Measurements from ENCODE around the gene PEX11G.

Gene PEX11G

DNA sequence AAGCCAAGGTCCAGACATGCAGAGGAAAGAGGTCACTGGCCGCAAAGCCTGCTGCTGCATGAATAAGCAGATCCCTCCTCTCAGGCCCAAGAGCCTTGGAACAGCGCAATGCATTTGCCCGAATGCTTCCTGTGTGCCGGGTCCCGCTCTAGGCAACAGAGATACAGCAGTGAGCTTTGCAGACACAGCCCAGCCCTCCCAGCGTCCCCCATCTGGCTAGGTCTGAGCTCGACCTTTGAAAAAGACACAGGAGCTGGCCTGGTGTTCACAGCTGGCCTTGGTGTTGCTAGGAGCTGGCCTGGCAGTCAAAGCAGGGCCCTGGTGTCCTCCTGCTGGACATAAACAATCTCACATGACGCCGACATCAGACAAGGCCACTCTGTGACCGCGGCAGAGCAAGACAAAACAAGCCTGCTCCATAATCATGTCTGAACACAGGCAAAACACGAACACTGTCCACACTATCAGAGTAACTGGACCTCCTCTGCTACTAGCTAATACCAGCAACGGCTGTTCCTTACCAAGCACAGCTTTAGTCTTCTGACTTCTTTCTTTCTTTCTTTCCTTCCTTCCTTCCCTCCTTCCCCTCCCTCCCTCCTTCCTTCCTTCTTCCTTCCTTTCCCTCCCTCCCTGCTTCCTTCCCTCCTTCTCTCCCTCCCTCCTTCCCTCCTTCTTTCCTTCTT is 5.7 kb upstream of the PEX11G start:
- DNase-seq (ENCODE audit: low spot score) = no peak

DNA sequence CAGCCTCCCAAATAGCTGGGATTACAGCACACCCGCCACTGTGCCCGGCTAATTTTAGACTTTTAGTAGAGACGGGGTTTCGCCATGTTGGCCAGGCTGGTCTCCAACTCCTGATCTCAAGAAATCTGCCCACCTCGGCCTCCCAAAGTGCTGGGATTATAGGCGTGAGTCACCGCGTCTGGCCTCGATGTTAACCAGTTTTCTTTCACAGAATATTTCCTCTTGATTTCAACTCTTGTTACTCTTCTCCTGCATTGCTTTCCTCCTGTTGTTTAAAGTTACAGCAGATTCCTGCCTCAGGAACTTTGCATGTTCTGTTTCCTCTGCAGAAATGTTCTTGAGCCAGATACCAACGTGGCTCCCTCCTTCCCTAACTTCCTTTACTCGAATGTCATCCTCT is 3.7 kb upstream of the PEX11G start:
- no peak for DNase-seq (ENCODE audit: low spot score)

DNA sequence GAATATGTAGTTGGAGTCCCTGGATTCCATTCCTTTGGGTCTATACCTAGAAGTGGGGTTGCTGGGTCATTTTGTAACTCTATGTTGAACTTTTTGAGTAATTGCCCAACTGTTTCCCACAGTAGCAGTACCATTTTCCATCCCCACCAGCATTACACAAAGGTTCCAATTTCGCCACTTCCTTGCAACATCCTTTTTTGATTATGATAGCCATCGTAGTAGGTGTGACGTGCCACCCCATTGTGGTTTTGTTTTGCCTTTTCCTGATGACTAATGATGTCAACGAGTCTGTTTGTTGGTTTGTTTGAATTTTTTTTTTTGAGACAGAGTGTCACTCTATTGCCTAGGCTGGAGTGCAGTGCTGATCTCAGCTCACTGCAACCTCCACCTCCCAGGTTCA is 3.3 kb upstream of the PEX11G start:
- no peak for DNase-seq (ENCODE audit: low spot score)

DNA sequence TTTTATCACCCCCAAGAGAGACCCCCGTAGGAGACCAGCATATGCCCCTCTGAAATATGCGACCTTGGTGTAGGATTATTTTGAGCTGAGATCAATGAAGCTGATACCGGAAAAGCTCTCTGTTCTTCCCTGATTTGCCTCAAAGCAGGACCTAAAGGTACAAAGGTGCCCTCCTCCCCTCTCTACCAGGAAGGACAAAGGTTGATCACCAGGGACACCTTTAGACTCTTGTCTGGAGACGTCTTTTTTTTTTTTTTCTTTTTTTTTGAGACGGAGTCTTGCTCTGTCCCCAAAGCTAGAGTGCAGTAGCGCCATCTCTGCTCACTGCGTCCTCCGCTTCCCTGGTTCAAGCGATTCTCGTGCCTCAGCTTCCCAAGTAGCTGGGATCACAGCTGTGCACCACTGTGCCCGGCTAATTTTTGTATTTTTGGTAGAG is 792 bp upstream of the PEX11G start:
- DNase-seq (ENCODE audit: low spot score) = no peak

DNA sequence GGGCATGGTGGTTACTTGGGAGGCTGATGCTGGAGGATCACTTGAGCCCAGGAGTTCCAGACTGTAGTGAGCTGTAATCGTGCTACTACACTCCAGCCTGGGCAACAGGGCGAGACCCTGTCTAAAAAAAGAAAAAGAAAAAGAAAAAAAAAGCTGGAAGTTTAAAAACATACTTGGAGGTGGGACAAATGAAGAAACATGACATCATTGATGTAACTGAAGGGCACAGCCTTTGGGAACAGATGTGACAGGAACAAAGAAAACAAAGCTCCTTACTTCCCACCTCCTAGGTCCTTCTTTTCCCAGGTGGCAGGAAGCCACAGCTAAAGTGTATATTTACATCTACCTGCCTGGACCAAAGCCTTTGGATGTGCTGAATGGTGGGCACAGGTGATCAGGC is 1.9 kb downstream of the PEX11G start:
- no peak for DNase-seq (ENCODE audit: low spot score)

DNA sequence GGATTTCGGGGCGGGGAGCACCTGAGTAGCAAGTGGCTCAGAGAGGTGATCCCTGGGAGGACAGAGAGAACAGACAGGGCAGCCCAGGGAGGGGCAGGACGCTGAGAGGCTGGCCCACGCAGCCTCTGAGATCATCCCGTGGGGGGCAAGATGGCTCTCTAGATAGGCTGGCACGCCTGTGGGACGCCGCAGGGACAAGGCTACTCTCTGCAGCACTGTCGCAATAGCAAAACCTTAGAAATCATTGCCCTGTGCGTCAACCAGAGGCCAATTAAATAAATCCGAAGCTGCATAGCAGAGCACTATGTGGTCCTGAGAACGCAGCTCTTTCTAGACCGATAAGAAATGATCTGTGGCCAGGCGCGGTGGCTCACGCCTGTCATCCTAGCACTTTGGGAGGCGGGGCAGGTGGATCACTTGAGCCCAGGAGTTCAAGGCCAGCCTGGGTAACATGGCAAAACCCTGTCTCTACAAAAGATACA is 5.1 kb downstream of the PEX11G start:
- DNase-seq (ENCODE audit: low spot score) = no peak

DNA sequence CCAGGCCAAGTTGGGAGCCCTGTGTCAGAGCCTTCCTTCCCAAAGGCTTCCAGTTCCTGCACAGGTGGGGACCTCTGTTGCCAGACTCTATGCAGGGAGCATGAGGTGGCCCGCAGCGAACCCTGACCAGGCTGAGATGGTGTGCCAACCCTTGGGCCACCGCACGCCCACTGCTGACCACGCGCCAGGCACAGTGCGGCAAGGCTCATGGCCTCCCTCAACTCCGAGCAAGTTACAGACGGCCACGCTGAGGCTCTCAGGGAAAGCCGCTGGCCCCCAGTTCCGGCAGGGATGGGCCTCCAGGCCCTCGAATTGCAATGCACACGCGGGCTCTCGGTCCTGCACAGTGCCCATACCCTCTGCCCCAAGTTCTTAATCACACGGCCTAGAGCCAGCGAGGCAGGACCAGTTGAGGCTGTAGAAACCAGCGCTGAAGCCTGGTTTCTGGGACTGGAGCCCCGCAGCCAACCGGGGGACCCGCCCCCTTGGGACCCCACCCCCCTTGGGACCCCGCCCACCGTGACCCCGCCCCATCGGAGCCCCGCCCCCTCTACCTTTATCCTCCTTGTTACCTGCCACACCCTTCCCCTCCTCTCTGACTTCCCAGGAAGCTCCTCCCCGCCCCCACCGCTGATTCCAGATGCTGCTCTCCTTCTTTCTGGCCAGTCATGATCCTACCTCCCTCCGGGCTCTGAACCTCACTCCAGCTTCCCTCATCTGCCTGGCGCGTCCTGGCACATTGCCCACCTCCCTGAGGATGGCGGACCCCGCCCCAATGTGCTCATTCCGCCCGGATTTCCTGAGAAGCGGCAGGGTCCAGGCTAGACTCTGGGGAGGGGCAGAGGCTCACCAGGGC is 6.0 kb downstream of the PEX11G start:
- DNase-seq (ENCODE audit: low spot score) = no peak

DNA sequence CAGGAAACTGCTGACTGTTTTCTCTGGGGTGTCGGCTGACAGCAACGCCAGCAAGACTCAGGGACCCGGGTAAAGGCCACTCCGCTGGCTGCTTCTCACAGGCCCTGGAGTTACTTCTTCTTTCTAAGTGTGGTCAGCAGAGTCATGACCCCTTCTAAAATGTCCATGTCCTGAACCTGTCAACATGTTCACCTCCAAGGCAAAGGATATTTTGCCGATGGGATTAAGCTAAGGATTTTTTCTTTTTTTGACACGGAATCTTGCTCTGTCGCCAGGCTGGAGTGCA is 7.9 kb downstream of the PEX11G start:
- no peak for DNase-seq (ENCODE audit: low spot score)

DNA sequence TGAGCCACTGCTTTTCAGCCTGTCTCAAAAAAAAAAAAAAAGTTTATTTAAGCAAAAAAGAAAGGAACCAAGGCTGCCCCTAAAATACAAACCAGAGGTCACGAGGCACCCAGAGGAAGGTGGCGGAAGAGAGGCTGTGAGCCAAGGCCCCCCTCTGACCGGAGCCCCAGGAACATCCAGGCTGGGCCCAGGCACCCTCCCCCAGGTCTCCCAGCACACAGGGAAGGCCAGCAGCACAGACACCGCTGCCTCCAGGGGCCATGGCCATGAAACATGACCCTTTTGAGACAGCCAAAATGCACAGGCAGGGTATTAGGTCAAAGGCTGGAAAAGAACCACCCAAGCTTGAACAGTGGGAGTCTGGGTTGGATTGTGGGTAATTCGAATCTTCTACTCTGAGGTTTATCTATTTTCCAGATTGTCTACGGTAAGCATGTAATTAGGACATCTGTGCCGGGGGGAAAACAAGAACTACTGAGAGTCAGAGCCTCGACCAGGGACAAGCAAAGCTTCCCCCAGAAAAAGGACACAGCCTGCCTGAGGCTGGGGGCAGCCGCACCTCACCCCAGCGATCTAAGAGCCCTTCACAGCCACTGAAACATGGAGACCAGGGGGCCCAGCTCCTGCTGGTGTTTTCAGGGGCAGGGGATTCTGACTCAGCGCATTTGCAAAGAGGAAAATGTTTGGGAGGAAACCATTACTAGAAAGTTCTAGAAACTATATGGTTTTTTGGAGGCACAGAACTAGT is 8.4 kb downstream of the PEX11G start:
- DNase-seq (ENCODE audit: low spot score) = no peak

DNA sequence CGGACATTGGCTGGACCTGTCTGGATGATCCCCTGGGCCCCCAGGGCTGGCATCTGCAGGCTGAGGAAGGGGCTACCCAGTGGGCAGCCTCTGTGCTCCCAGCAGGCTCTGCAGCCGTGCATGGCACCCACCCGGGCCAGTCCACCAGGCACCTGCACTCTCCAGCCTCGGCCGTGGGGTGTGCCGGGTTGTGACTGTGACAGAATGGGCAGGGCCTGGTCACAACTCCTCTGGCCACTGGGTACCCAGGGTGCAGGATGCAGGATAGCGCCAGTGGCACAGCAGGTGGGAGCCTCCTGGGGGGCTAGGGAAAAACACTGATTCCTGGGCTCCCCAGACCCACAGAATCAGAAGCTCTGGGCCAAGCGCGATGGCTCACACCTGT is 10.0 kb downstream of the PEX11G start:
- no peak for DNase-seq (ENCODE audit: low spot score)

DNA sequence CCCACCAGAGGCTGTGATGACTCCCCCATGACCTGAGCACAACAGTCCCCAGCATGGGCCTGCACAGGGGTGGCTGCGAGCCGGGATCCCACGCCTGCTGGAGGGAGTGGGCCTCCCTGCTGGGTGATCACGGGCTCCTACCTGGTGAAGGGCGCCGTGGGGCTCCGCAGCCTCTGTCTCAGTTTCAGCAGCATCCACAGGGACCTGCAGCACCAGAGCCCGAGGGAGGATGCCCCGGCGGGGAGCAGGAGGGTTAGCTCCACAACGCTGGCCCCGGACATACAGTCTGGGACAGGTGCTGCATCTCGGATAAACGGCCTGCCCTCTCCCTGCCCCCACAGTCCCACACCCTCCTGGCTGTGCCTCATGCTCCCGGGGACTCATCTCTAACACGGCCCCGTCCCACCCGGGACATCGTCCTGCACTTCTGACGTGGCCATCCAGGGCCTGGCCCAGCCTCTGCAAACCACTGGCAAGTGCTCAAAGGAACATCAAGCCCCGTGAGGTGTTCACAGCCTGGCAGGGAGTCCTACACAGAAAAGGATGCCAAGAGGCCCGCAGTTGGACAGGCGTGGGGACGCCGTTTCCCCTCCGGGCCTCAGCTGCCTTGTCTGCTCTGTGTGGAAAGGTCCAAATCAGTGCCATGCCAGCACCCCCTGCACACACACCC is 10.5 kb downstream of the PEX11G start:
- DNase-seq (ENCODE audit: low spot score) = no peak

DNA sequence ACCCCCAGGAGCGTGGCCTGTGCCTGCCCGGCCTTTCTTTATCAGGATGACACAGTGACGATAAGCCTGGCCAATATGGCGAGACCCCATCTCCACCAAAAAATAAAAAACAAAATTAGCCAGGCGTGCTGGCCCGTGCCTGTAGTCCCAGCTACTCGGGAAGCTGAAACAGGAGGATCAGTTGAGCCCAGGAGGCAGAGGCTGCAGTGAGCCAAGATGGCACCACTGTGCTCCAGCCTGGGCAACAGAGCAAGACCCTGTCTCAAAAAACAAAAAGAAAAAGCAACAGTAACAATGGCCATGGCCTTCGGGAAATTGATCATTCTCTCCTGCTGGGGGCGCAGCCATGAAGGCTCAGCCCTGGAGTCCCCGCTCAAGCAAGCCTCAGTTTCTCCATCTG is 11.1 kb downstream of the PEX11G start:
- no peak for DNase-seq (ENCODE audit: low spot score)

DNA sequence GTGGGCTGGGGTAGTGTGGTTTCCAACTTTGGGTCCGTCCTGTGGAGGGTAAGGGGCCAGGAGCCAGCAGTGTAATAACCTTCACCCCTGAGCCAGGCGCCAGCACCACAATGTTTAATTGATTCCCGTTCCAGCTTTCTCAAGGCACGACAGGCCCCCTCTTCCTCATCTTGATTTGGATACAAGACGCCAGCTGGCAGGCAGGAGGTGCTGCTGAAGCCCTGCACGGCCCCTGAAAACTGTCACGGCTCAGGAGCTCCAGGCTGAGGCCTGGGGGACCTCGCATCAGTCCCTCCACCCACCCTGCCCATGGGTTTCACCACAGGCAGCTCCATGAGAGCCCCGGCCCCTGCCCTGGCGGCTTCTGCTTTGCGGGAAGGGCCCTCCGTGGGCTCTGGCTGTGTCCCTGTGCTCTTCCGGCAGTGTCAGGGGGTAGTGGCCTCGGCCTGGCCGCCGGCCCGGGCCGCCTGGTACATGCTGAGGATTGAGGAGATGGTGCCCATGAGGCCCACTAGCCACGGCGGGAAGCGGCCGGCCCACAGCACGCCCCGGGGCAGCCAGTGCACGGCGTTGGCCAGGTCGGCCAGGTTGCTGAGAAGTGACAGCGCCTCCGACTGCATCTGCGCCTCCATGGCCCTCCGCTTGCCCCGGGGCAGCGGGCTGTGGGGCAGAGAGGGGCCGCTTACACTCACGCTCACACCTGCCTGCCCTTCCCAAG is 11.9 kb downstream of the PEX11G start:
- no peak for DNase-seq (ENCODE audit: low spot score)

DNA sequence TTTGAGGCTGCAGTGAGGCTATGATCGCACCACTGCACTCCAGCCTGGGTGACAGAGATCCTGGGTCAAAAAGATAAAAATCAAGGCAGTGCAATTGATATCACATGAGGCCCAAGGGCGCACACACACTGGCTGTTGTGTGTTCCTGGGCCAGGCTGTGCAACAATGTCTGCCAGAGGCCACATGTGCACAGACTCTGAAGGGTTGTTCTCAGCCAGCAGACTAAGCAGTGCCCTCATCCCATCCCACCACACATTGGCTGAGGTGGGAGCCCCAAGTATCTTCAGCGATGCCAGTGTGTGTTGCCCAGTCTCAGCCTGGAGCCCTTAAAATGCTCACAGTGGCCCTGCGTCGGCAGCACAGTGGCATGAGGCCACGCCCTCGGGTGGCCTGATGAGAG is 12.6 kb downstream of the PEX11G start:
- DNase-seq (ENCODE audit: low spot score) = no peak

DNA sequence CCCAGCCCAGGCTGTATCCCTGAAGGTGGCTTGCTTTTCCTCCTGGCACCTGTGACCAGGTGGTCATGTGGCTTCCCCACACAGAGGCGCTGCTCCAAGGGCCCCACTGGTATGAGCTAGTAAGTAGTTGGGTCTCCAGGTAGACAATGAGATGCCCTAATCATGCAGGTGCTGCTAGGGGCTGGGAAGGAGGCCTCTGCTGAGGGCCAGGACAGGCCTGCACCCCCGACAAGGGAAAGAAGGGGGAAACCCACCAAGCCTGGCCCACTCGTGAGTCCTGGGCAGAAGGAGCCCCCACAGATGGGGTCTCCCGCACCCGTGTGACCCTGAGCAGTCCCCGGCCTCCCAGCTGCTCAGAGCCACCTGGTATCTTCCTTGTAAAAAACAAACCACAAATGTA is 13.2 kb downstream of the PEX11G start:
- no peak for DNase-seq (ENCODE audit: low spot score)

DNA sequence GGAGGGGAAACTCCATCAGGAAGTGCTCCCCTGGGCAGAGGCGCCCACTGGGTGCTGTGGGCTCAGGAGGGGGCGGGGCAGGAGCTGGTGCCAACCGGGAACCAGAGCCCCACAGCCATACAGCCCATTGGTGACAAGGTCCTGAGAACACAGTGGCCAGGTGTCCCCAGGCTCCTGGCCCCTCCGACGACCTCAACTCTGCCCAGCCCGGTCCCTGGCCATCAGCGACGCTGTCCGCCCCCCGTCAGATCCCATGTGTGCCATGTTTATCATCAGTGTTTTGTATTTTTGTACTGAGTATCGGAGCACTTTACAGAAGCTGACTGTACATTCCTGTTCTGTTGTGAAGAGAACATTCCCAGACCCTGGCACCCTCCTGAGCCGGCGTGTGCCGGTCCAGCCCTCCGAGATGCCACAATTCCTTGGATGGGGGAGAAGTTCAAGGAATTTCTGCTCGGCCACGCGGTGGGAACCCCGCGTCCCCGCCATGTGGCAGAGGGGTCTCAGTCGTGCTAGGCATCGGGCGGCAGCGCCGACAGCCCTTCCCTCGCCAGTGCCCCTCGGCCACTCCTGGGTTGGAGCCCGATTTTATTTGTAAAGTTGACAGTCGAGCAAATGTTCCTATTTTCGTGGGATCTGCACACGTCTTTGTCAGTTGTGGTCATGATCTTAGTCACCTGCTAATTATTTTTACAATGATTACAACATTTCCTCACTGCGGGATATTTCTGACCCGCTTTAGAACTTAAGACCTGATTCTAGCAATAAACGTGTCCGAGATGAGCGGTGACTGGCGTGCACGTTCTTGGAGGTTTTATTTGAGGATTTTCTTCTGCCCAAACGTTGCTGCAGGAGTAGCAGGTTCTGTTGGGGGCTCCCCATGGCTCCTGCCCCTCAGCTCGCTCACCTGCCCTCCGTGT is 16.9 kb downstream of the PEX11G start:
- DNase-seq (ENCODE audit: low spot score) = no peak

DNA sequence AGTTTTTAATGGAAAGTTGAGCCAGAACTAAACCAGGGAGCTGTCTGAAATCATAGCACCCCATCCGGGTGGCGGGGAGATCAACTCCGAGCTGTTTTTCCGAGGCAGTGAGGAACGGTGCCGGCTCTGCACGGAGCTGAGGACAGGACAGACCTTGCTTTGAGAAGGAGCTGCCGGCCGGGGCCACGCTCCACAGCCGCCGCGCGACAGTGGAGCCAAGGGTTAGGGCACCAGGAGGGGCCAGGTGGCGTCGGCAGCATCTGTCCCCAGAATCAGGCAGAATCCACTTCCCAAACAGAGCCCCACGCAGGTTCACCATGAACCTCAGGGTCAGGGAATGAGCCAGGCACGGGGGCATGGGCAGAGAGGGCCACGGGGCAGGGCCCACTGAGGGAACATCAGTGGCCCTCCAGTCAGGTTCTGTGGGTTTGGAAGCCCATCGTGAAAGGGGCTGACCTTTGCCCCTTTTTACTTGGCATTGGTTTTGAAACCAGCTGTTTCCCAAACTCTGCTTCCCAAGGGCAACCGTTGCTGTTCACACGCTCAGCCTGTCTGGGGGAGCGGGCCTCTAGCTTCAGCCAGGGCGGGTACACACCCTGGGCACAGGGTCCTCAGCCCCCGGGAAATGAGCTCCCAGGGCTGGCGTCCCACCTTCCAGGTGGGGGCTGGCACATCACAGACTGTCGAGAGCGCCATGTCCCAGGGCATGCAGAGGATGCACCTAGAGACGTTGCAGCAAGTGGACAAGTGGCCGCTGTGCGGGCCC is 18.1 kb downstream of the PEX11G start:
- no peak for DNase-seq (ENCODE audit: low spot score)

DNA sequence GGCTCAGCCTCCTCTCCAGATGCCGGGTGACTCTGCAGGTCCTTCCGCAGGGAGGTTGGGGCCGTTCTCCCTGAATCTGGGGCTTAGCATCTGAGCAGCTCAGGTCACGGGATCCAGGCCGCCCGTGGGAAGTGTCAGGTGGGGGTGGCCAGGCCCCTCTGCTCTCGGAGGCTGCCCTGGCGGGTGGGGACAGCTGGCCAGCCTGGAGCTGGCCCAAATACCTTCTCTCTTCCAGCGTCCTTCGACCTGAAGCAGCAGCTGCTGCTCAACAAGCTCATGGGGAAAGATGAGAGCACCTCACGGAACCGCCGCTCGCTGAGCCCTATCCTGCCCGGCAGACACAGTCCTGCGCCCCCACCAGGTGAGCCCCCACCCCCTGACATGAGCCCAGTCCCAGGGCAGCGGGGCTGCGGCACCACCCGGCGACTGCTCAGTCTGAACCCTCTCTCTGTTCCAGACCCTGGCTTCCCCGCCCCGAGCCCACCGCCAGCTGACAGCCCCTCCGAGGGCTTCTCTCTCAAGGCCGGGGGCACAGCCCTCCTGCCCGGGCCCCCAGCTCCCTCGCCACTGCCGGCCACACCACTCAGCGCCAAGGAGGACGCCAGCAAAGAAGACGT is 19.1 kb downstream of the PEX11G start:
- no peak for DNase-seq (ENCODE audit: low spot score)

DNA sequence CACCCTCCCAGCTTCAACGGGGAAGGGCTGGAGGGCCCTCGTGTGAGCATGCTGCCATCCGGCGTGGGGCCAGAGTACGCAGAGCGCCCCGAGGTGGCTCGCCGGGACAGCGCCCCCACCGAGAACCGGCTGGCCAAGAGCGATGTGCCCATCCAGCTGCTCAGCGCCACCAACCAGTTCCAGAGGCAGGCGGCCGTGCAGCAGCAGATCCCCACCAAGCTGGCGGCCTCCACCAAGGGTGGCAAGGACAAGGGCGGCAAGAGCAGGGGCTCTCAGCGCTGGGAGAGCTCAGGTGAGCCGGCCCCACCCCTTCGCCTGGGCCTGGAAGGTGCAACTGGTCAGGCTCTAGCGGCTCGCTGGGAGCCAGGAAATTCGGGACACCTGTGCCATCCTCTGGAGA is 20.0 kb downstream of the PEX11G start:
- DNase-seq (ENCODE audit: low spot score) = no peak
